A549 (cell line): Measurements from ENCODE around the gene TCEAL8. TPM values are rescaled to one million over a fixed set of nuclear protein-coding genes. Genes with fewer than 3 reads are reported as not detected.
A peak's percentile ranks its signal among the peaks of the same experiment; 100 is the strongest.
"Not testable (repeated sequence)": the region's sequence is repeated elsewhere in the genome, so short reads cannot be mapped to it uniquely, and the experiment has no call there.

Experiments
- ATAC-seq, 2 experiments: fragments of 200-7000 bp in 1 of 2; fragments of >200 bp in 1 of 2; cut with Nextera tagmentation in 1 of 2; cut with Tn5 transposase in 1 of 2; 3 replicates each; pipeline versions ENCODE4 v1.8.0 to v1.9.1; 2018 to 2020; ENCODE audit warnings: mild to moderate bottlenecking in 1 of 2, moderate library complexity in 1 of 2
- CTCF ChIA-PET: fragments of 300-600 bp; sonication (Branson Sonifier 250); formaldehyde crosslinking; extraction: SDS; loops from one replicate; lab custom pipeline; 2021; ENCODE audit warnings: antibody characterized with exemption, inconsistent platforms; lab: Yijun Ruan, JAX
- POLR2A ChIA-PET: fragments of 350-600 bp; formaldehyde crosslinking; extraction: SDS; loops from one replicate; lab custom pipeline; 2021; ENCODE audit warnings: antibody characterized with exemption, inconsistent platforms; lab: Yijun Ruan, JAX
- DNase-seq, 2 experiments: peaks; one replicate each; pipeline versions ENCODE4 v3.0.0 to v3.0.0-alpha.2; 2011 to 2016; ENCODE audit warnings: low read depth in 1 of 2, low spot score in 1 of 2
- FAIRE-seq: peaks from 2 replicates; lab custom pipeline; 2011; peaks lifted over from hg19 to GRCh38; lab: Jason Lieb, UNC
- H3K27ac ChIP-seq, 2 experiments: fragments of >200 bp; sonication (Bioruptor Twin); formaldehyde crosslinking; 3 replicates each; pipeline ENCODE4 v1.5.1; 2016 to 2017
- H3K4me1 ChIP-seq: fragments of >200 bp; sonication (Bioruptor Twin); formaldehyde crosslinking; 3 replicates; pipeline ENCODE4 v1.6.1; 2016
- H3K4me2 ChIP-seq: fragments of >200 bp; sonication (Bioruptor Twin); formaldehyde crosslinking; 3 replicates; pipeline ENCODE4 v1.6.1; 2016
- H3K4me3 ChIP-seq: fragments of >200 bp; sonication (Bioruptor Twin); formaldehyde crosslinking; 3 replicates; pipeline ENCODE4 v1.5.1; 2016
- H3K9me3 ChIP-seq: fragments of >200 bp; sonication (Bioruptor Twin); formaldehyde crosslinking; 3 replicates; pipeline ENCODE4 v1.6.1; 2016
- CHD4 ChIP-seq: fragments of 200-600 bp; sonication (generic); IDR thresholded peaks from 2 replicates; pipeline ENCODE4 v1.6.1; 2016; ENCODE audit warnings: antibody characterized with exemption, mild to moderate bottlenecking, borderline replicate concordance
- EP300 ChIP-seq, 2 experiments: fragments of >200 bp; sonication (Bioruptor Twin); formaldehyde crosslinking; IDR thresholded peaks; 2 replicates in 1 of 2; 3 replicates in 1 of 2; pipeline ENCODE4 v1.6.1; 2016 to 2017
- FOSL2 ChIP-seq, 2 experiments: fragments of 450-650 bp in 1 of 2; fragments of >200 bp in 1 of 2; sonication (Bioruptor Twin) in 1 of 2; formaldehyde crosslinking; IDR thresholded peaks; 2 replicates each; pipeline versions ENCODE4 v1.5.0 to v1.6.1; 2016 to 2020; ENCODE audit warnings: mild to moderate bottlenecking in 1 of 2, moderate library complexity in 1 of 2
- FOXS1 ChIP-seq: fragments of 250-450 bp; sonication (Bioruptor Pico); IDR thresholded peaks from 2 replicates; pipeline ENCODE4 v1.5.0; 2020; ENCODE audit warnings: mild to moderate bottlenecking, moderate library complexity
- HEYL ChIP-seq: fragments of 250-450 bp; sonication (Bioruptor Pico); IDR thresholded peaks from 2 replicates; pipeline ENCODE4 v1.8.0; 2021; ENCODE audit warnings: mild to moderate bottlenecking, moderate library complexity
- HOXA7 ChIP-seq: fragments of 250-450 bp; sonication (Bioruptor Pico); IDR thresholded peaks from 2 replicates; pipeline ENCODE4 v1.5.0; 2020; ENCODE audit warnings: mild to moderate bottlenecking, moderate library complexity
- HOXB13 ChIP-seq: fragments of 250-450 bp; sonication (Bioruptor Pico); IDR thresholded peaks from 2 replicates; pipeline ENCODE4 v1.5.0; 2020; ENCODE audit warnings: low read depth, mild to moderate bottlenecking, moderate library complexity
- KDM1A ChIP-seq: fragments of 200-600 bp; sonication (generic); IDR thresholded peaks from 2 replicates; pipeline ENCODE4 v1.6.1; 2016; ENCODE audit warnings: low read depth, mild to moderate bottlenecking
- PHF8 ChIP-seq: fragments of 200-600 bp; sonication (generic); IDR thresholded peaks from 2 replicates; pipeline ENCODE4 v1.6.1; 2016; ENCODE audit warnings: low read depth, mild to moderate bottlenecking, antibody characterized with exemption, moderate library complexity, borderline replicate concordance
- RCOR1 ChIP-seq: fragments of 150-350 bp; IDR thresholded peaks from 2 replicates; pipeline ENCODE4 v1.6.1; 2014; ENCODE audit warnings: antibody characterized with exemption, low read length, low read depth
- RFX5 ChIP-seq: fragments of 450-650 bp; IDR thresholded peaks from 2 replicates; pipeline ENCODE4 v1.7.1; 2014; ENCODE audit warnings: antibody characterized with exemption, mild to moderate bottlenecking, moderate library complexity
- SREBF2 ChIP-seq: fragments of 450-650 bp; IDR thresholded peaks from 2 replicates; pipeline ENCODE4 v1.6.1; 2014; ENCODE audit warnings: mild to moderate bottlenecking, moderate library complexity
- USF2 ChIP-seq: fragments of 450-650 bp; IDR thresholded peaks from 2 replicates; pipeline ENCODE4 v1.6.1; 2014; ENCODE audit warnings: antibody characterized with exemption
- ZNF302 ChIP-seq: fragments of 250-450 bp; sonication (Bioruptor Pico); IDR thresholded peaks from 2 replicates; pipeline ENCODE4 v1.9.0; 2021; ENCODE audit warnings: inconsistent platforms, mild to moderate bottlenecking, moderate library complexity
- WGBS: methylation state at CpG from one replicate; pipeline ENCODE4 v1.1.6; 2017; ENCODE audit errors: missing lambda C conversion rate; 5-methylcytosine and 5-hydroxymethylcytosine counted together
- polyA plus RNA-seq, 4 experiments: library from polyadenylated mRNA; depleted of rRNA in 3 of 4; stranded (reverse); fragments of >200 nt; fragmentation: RNase III in 1 of 4; extraction: RNeasy Plus Mini Kit Qiagen cat#74134 plus additional on column Dnase treatment in 1 of 4; gene quantifications; 2 replicates in 3 of 4; 3 replicates in 1 of 4; pipeline ENCODE4 v1.2.3, GENCODE V29; 2011 to 2017
- TF ChIP-seq, protein P1 (sequence below): fragments of >200 bp; sonication (Bioruptor Twin); formaldehyde crosslinking; IDR thresholded peaks from 2 replicates; pipeline ENCODE4 v1.6.1; 2016

Gene TCEAL8
- polyA plus RNA-seq, 2 of the 4 experiments (the other 2 are of a cell fraction), result 45.5 to 59.4 TPM

GRCh38 chrX:103234869-103235268, 20.1 kb downstream of the TCEAL8 start (continued):
- TF ChIP-seq USF2, result no peak
- no peak for TF ChIP-seq PHF8
- no peak for TF ChIP-seq CHD4
- no peak for TF ChIP-seq HOXB13 (CRISPR knock-in tag)
- no peak for TF ChIP-seq HOXA7 (CRISPR knock-in tag)
- TF ChIP-seq SREBF2, result no peak

DNA sequence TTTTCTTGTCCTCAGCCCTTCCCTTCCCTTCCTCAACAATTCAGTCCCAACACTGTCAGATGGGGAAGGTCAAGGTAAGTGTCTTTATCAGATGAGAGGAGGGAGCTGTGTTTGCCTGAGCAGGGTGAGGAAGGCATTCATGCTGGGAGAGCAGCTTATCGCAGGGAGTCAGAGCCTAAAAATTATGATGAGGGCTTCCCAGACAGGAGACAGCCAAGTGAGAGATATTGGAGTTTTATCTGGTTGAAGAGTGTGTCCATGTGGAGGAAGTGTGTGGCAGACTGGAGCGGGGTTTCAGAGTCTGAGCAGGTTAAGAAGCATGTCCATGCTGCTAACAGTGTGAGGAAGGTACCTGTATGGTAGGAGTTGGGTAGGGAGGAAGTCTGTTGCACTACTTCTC, 21.7 kb downstream of the TCEAL8 start:
- ChIA-PET CTCF (interaction anchor here (1.7 kb wide), 1 partner anchor 110 kb away, joined by 4 read pairs; no protein-coding TSS in a partner anchor), POLR2A (no interaction called here)
- Histone ChIP-seq H3K4me2 (no peak overlapping the region), H3K27ac (no peak overlapping the region), H3K9me3 (no peaks in the 10 kb centered on the region), H3K4me3 (no peak overlapping the region), H3K4me1 (no peaks in the 10 kb centered on the region)
- no peak for FAIRE-seq
- 50% methylated on average over 2 of the region's 2 CpGs for WGBS
- DNase-seq, result no peak
- TF ChIP-seq HEYL (CRISPR knock-in tag) (no peak), EP300 (IDR thresholded peaks at IDR 0.05) (no peak), PHF8 (no peak), ZNF302 (no peak), KDM1A (no peak), RCOR1 (no peak), RFX5 (no peak), FOSL2 (IDR thresholded peaks at IDR 0.05) (no peak), FOSL2 (CRISPR knock-in tag; IDR thresholded peaks at IDR 0.05) (no peak), FOXS1 (no peak)
- no peak for ATAC-seq

DNA sequence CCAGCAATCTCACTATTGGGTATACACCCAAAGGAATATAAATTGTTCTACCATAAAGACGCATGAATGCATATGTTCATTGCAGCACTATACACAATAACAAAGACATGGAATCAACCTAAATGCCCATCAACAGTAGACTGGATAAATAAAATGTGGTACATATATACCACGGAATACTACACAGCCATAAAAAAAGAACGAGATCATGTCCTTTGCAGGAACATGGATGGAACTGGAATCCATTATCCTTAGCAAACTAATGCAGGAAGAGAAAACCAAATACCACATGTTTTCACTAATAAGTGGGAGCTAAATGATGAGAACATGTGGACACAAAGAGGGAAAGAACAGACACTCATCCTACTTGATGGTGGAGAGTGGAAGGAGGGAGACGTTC, 29.0 kb downstream of the TCEAL8 start:
- 32% methylated on average over 4 of the region's 4 CpGs for WGBS
- H3K27ac ChIP-seq, H3K9me3 ChIP-seq, CTCF ChIA-PET, ATAC-seq, H3K4me3 ChIP-seq, POLR2A ChIA-PET, DNase-seq, H3K4me2 ChIP-seq, H3K4me1 ChIP-seq: not testable (repeated sequence)
- peak; percentile 98 for FAIRE-seq

DNA sequence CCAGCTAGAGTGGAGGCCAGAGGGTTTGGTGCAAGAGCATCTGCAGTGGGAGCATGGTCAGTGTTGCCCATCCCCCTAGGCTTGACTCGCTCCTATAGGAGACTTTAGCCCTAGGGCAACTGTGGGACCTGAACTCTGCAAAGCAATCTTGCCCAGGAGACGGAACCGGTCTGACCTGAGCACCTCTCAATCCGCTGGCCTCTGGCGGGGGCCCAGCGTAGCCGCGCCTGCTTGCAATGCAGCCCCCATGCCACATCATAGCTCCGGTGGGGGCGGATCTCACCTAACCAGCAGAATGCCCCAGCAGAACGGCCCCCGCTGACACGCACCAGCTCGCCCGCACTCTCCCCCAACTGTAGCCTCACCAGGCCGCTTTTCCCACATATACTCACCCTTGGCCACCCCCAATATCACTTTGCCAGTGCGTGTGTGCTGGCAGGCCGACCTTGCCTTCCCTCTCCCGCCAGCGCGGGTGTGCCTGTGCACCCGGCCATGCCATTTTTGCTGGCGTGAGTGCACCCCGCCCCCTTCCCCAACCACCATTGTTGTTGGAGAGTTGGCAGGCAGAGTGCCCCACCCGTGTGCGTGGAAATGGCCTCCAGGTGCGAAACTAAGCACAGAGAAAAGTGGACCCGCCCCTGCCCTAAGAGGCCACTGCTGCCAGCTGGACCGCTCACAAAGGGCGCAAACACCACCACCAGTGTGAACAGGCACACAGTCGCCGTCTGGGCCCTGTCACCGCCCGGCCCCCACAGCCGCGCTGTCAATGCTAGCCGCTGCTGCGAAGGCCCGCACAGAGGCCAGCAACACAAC, 34.2 kb downstream of the TCEAL8 start:
- H3K4me1 ChIP-seq, result no peaks in the 10 kb centered on the region
- ChIA-PET POLR2A (no interaction called here), CTCF (interaction anchor here (0.6 to 2.1 kb wide), 2 partner anchors 9 to 39 kb away, joined by 3 to 5 read pairs; no protein-coding TSS in a partner anchor)
- DNase-seq, result no peak
- H3K4me2 ChIP-seq, result no peak overlapping the region
- FAIRE-seq, result no peak
- no peaks in the 10 kb centered on the region for H3K9me3 ChIP-seq
- H3K4me3 ChIP-seq, result no peak overlapping the region
- TF ChIP-seq, protein P1, sequence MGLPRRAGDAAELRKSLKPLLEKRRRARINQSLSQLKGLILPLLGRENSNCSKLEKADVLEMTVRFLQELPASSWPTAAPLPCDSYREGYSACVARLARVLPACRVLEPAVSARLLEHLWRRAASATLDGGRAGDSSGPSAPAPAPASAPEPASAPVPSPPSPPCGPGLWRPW, result no peak
- TF ChIP-seq ZNF302, result no peak
- ATAC-seq, result no peak
- no peak overlapping the region for H3K27ac ChIP-seq
- WGBS, result 72% methylated on average over 18 of the region's 39 CpGs

DNA sequence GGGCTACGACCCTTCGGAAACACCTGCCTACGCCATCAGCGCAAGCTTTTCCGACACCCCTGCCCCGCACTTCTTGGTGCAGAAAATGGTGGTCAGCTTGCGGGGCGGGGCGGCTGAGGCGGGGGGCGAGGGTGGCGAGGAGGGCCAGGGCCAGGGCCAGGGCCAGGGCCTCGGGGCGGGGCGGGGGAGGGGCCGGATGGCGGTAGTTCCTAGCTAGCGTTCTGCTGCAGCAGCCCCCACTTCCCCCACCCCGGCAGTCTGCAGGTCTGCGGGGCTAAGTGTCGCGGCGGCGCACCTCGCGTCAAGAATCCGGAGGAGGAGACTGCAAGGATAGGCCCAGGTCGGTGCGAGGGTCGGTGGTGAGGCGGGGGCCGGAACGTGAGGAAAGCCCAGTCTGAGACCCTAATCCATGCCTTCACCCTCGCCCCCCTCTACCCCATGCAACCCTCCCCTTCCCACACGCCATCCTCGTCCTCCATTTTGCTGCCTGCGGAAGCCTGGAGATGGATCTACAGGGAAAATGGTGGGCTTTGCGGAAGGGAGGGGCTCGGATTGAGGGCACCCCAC, 39.4 kb downstream of the TCEAL8 start:
- FAIRE-seq (no peak), DNase-seq (no peak), ATAC-seq (peak in 1 of 2 experiments; percentile 28; a peak in 1 of 6 replicates)
- H3K4me1 ChIP-seq, result no peaks in the 10 kb centered on the region
- WGBS, result 53% methylated on average over 13 of the region's 39 CpGs
- TF ChIP-seq CHD4, result no peak
- TF ChIP-seq PHF8, result 0 out of 2 replicates have a peak, but pooled peaks have one; percentile 16
- TF ChIP-seq, all 56 proteins: peak for 1
- CTCF ChIA-PET, result no interaction called here
- H3K4me2 ChIP-seq, result peak overlapping the region; percentile 77
- peak overlapping the region; percentile 41 to 79; a peak in 5 of 6 replicates for H3K27ac ChIP-seq
- peak overlapping the region; percentile 54 for H3K4me3 ChIP-seq
- POLR2A ChIA-PET, result interaction anchor here (1.0 kb wide), 1 partner anchor 189 kb away, joined by 3 read pairs; no protein-coding TSS in a partner anchor
- H3K9me3 ChIP-seq, result no peaks in the 10 kb centered on the region
